Upper lobe of right lung (tissue), 1 donor: Measurements from ENCODE around the gene TARM1. TPM values are rescaled to one million over a fixed set of nuclear protein-coding genes. Genes with fewer than 3 reads are reported as not detected.
A peak's percentile ranks its signal among the peaks of the same experiment; 100 is the strongest.
"Not testable (repeated sequence)": the region's sequence is repeated elsewhere in the genome, so short reads cannot be mapped to it uniquely, and the experiment has no call there.

Experiments
- ATAC-seq: fragments of 200-7000 bp; cut with Tn5 transposase; one replicate; pipeline ENCODE4 v1.9.1; 2020; ENCODE audit warnings: mild to moderate bottlenecking, moderate library complexity
- DNase-seq: peaks from one replicate; pipeline ENCODE4 v3.0.0-alpha.2; 2020
- H3K27ac ChIP-seq: fragments of 200-600 bp; one replicate; pipeline ENCODE4 v1.8.0; 2022
- H3K27me3 ChIP-seq: fragments of 200-600 bp; one replicate; pipeline ENCODE4 v1.8.0; 2022; ENCODE audit warnings: mild to moderate bottlenecking
- H3K36me3 ChIP-seq: fragments of 200-600 bp; one replicate; pipeline ENCODE4 v1.8.0; 2022
- H3K4me1 ChIP-seq: fragments of 200-600 bp; one replicate; pipeline ENCODE4 v1.8.0; 2022
- H3K4me3 ChIP-seq: fragments of 200-600 bp; one replicate; pipeline ENCODE4 v1.8.0; 2022; ENCODE audit warnings: mild to moderate bottlenecking
- H3K9me3 ChIP-seq: fragments of 200-600 bp; one replicate; pipeline ENCODE4 v1.8.0; 2022
- CTCF ChIP-seq: fragments of 200-600 bp; IDR thresholded peaks from one replicate; pipeline ENCODE4 v1.8.0; 2022; ENCODE audit warnings: antibody characterized with exemption
- intact Hi-C: fragments of 100-400 bp; cut with DNase I; formaldehyde crosslinking; loops from one replicate; pipeline ENCODE4 v1.11.0; 2022
- total RNA-seq: library from RNA; stranded (reverse); fragmentation: NEBNext Ultra II Directional; extraction: Animal tissue kit (Norgen Biotek cat#: 25700); gene quantifications from one replicate; pipeline ENCODE4 v1.2.1, GENCODE V29; 2021
- donor health status: DM: no; HTN: yes; CAD: no; lungs with severe emphysema.

TARM1 gene
- total RNA-seq, 1 donor from 2014 or later, result not detected

- Histone ChIP-seq H3K27ac (no peak overlapping the region), H3K4me1 (peaks cover 16% of the 10 kb centered on the region), H3K27me3 (no peaks in the 10 kb centered on the region), H3K36me3 (peaks cover 55% of the 10 kb centered on the region), H3K9me3 (no peaks in the 10 kb centered on the region), H3K4me3 (no peak overlapping the region)
- DNase-seq (no peak), ATAC-seq (no peak)
- no peak for TF ChIP-seq CTCF
- intact Hi-C loops, result no loop called here
Observed at GRCh38 chr19:54105796-54106195, 24.6 kb upstream of the TARM1 start.

GRCh38 chr19:54104998-54105715, 24.0 kb upstream of the TARM1 start:
- no peak overlapping the region for H3K27ac ChIP-seq
- H3K36me3 ChIP-seq, result peaks cover 49% of the 10 kb centered on the region
- no peaks in the 10 kb centered on the region for H3K9me3 ChIP-seq
- no peak for ATAC-seq
- H3K4me1 ChIP-seq, result peaks cover 16% of the 10 kb centered on the region
- H3K27me3 ChIP-seq, result no peaks in the 10 kb centered on the region
- no peak for DNase-seq
- no peak overlapping the region for H3K4me3 ChIP-seq
- TF ChIP-seq CTCF, result no peak
- intact Hi-C loops, result no loop called here

- peaks cover 24% of the 10 kb centered on the region for H3K36me3 ChIP-seq
- intact Hi-C loops, result no loop called here
- H3K4me3 ChIP-seq, result peak within 1 kb of the TSS; percentile 81
- H3K9me3 ChIP-seq, result no peaks in the 10 kb centered on the region
- H3K4me1 ChIP-seq, result peaks cover 16% of the 10 kb centered on the region
- H3K27me3 ChIP-seq, result no peaks in the 10 kb centered on the region
- peak; percentile 99 for ATAC-seq
- peak; percentile 99 for DNase-seq
- peak within 1 kb of the TSS; percentile 74 for H3K27ac ChIP-seq
- no peak for TF ChIP-seq CTCF
Observed at GRCh38 chr19:54102421-54103169, 21.4 kb upstream of the TARM1 start, which contains the start of gene NDUFA3. Gene NDUFA3 (plus strand): TSS chr19:54102855. CDS start chr19:54102879, 24 bp downstream.

GRCh38 chr19:54100561-54100960, 19.4 kb upstream of the TARM1 start, which contains the start of gene OSCAR:
Gene OSCAR (minus strand): TSS chr19:54100803. CDS start chr19:54100792, 11 bp downstream.
- Histone ChIP-seq H3K27ac (peak within 1 kb of the TSS; percentile 30), H3K4me1 (peaks cover 21% of the 10 kb centered on the region), H3K27me3 (peaks cover 4% of the 10 kb centered on the region), H3K4me3 (peak within 1 kb of the TSS; percentile 31), H3K9me3 (no peaks in the 10 kb centered on the region), H3K36me3 (peaks cover 5% of the 10 kb centered on the region)
- DNase-seq, result peak; percentile 72
- intact Hi-C loops, result no loop called here
- peak; percentile 65 for ATAC-seq
- no peak for TF ChIP-seq CTCF

DNA sequence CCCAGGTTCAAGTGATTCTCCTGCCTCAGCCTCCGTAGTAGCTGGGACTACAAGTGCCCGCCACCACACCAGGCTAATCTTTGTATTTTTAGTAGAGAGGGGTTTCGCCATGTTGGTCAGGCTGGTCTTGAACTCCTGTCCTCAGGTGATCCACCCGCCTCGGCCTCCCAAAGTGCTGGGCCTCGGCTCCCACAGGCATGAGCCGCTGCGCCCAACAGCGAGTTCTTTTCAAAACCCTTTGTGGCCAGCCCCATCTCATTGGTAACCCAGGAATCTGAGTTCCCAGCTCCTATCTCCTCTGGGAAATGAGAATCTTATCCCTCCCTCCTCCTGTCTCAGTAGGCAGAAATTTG, 18.7 kb upstream of the TARM1 start:
- H3K4me1 ChIP-seq, result peaks cover 22% of the 10 kb centered on the region
- ATAC-seq, H3K9me3 ChIP-seq, DNase-seq, H3K27me3 ChIP-seq, intact Hi-C loops, H3K36me3 ChIP-seq: not testable (repeated sequence)
- peak overlapping the region; percentile 31 for H3K4me3 ChIP-seq
- peak overlapping the region; percentile 30 for H3K27ac ChIP-seq
